Keratinocyte (primary cell): ENCODE results near the gene TTC21B. TPM values are rescaled to one million over a fixed set of nuclear protein-coding genes. Genes with fewer than 3 reads are reported as not detected.

Source experiments
- DNase-seq: peaks from one replicate; pipeline ENCODE4 v3.0.0-alpha.2; 2011; ENCODE audit warnings: low read depth, missing footprints, low spot score
- FAIRE-seq: peaks from 2 replicates; lab custom pipeline; 2011; peaks lifted over from hg19 to GRCh38; lab: Jason Lieb, UNC
- H2AFZ ChIP-seq: 2 replicates; pipeline ENCODE4 v1.6.0; 2012; ENCODE audit warnings: low read length, control low read depth, inconsistent platforms; ENCODE audit not compliant: control insufficient read depth
- H3K27ac ChIP-seq: 2 replicates; pipeline ENCODE4 v1.5.1; 2011; ENCODE audit warnings: low read length; ENCODE audit not compliant: control insufficient read depth, insufficient read depth
- H3K27me3 ChIP-seq: 3 replicates; pipeline ENCODE4 v1.6.0; 2011; ENCODE audit warnings: low read length; ENCODE audit not compliant: control insufficient read depth, insufficient read depth; ENCODE audit errors: extremely low read depth
- H3K36me3 ChIP-seq, 2 experiments: 2 replicates in 1 of 2; 3 replicates in 1 of 2; pipeline ENCODE4 v1.5.1; 2011; ENCODE audit warnings: low read length in 2 of 2, mild to moderate bottlenecking in 1 of 2; ENCODE audit not compliant: control insufficient read depth in 2 of 2, insufficient read depth in 2 of 2; ENCODE audit errors: extremely low read depth in 1 of 2
- H3K4me1 ChIP-seq: 3 replicates; pipeline ENCODE4 v1.5.1; 2011; ENCODE audit warnings: low read length; ENCODE audit not compliant: control insufficient read depth, insufficient read depth; ENCODE audit errors: extremely low read depth
- H3K4me2 ChIP-seq: 3 replicates; pipeline ENCODE4 v1.6.0; 2011; ENCODE audit warnings: low read depth, low read length; ENCODE audit not compliant: control insufficient read depth, insufficient read depth; ENCODE audit errors: extremely low read depth
- H3K4me3 ChIP-seq, 3 experiments: fragments of 200-600 bp in 1 of 3; sonication (generic) in 1 of 3; 2 replicates in 2 of 3; 3 replicates in 1 of 3; pipeline ENCODE4 v1.5.1; 2011 to 2016; ENCODE audit warnings: low read length in 3 of 3, mild to moderate bottlenecking in 3 of 3, control low read depth in 2 of 3, inconsistent platforms in 1 of 3, low read depth in 1 of 3, mixed read lengths in 1 of 3, mixed run types in 1 of 3, moderate library complexity in 1 of 3; ENCODE audit not compliant: control insufficient read depth in 2 of 3, insufficient read depth in 2 of 3; ENCODE audit errors: extremely low read depth in 1 of 3
- H3K79me2 ChIP-seq: 2 replicates; pipeline ENCODE4 v1.6.0; 2012; ENCODE audit warnings: low read length; ENCODE audit not compliant: control insufficient read depth, insufficient read depth
- H3K9ac ChIP-seq: 3 replicates; pipeline ENCODE4 v1.6.0; 2011; ENCODE audit warnings: low read length; ENCODE audit not compliant: control insufficient read depth, insufficient read depth; ENCODE audit errors: extremely low read depth
- H3K9me1 ChIP-seq: 3 replicates; pipeline ENCODE4 v1.6.0; 2011; ENCODE audit warnings: low read length; ENCODE audit not compliant: control insufficient read depth, insufficient read depth; ENCODE audit errors: extremely low read depth
- H3K9me3 ChIP-seq: 2 replicates; pipeline ENCODE4 v1.5.1; 2012; ENCODE audit warnings: low read depth, low read length; ENCODE audit not compliant: control insufficient read depth
- H4K20me1 ChIP-seq: 3 replicates; pipeline ENCODE4 v1.6.0; 2011; ENCODE audit warnings: low read length; ENCODE audit not compliant: control insufficient read depth, insufficient read depth; ENCODE audit errors: extremely low read depth
- EZH2 ChIP-seq: IDR thresholded peaks from one replicate; pipeline ENCODE4 v1.6.1; 2012; ENCODE audit warnings: inconsistent platforms, mild to moderate bottlenecking, low read length, moderate library complexity
- dilution Hi-C: fragments of 300-500 bp; cut with MboI; formaldehyde crosslinking; loops from one replicate; pipeline ENCODE4 v1.7.0; 2020; ENCODE audit warnings: low sequenced_read_pairs; ENCODE audit not compliant: extremely low pct_ligation_motif_present
- polyA plus RNA-seq, 5 experiments: library from polyadenylated mRNA; depleted of rRNA in 3 of 5; stranded (reverse) in 3 of 5; stranded (forward) in 1 of 5; unstranded in 1 of 5; fragments of >200 nt; gene quantifications; 1 replicate in 1 of 5; 2 replicates in 3 of 5; 3 replicates in 1 of 5; pipeline versions ENCODE4 v1.2.1 to v1.2.3, GENCODE V29; 2011 to 2012; ENCODE audit warnings: missing spikeins in 2 of 5, low read depth in 1 of 5, low replicate concordance in 1 of 5
- TF ChIP-seq, protein P1 (sequence below), 3 experiments: IDR thresholded peaks in 1 of 3; conservative IDR thresholded peaks in 1 of 3; optimal IDR thresholded peaks in 1 of 3; 2 replicates in 2 of 3; 3 replicates in 1 of 3; pipeline versions ENCODE3 to v1.5.1; 2011; ENCODE audit warnings: low read length in 3 of 3, mild to moderate bottlenecking in 3 of 3, moderate library complexity in 2 of 3, control low read depth in 1 of 3, inconsistent platforms in 1 of 3; ENCODE audit not compliant: insufficient read depth in 2 of 3; ENCODE audit errors: extremely low read depth in 1 of 3

Gene TTC21B
- polyA plus RNA-seq, 1 donor (not counting 4 experiments of a cell fraction or from before 2014, with no cell fraction given) = 8.0 TPM

DNA sequence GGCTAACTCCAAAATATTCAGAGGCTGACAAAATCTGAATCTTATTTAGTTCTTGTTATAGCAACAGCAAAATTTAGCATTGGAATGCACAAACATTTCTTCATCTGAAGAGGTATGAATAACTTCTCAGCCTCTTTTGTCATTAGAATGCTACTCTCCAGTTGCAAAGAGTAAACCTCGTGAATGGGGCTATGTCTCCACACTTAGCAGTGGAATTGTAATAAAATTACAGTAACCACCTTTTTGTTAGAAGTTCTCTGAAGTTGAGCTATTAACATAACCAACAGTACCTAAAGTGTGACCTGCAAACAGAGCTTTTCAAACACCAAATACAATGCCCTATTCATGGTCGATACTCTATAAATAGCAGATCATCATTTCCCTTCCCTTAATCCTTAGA lies 109.4 kb downstream of the TTC21B start:
- Histone ChIP-seq H3K79me2 (no peaks in the 10 kb centered on the region), H2AFZ (no peak overlapping the region), H3K9me3 (no peaks in the 10 kb centered on the region), H3K36me3 (no peaks in the 10 kb centered on the region), H4K20me1 (no peaks in the 10 kb centered on the region), H3K9me1 (no peaks in the 10 kb centered on the region), H3K27ac (no peak overlapping the region), H3K4me3 (no peak overlapping the region), H3K4me2 (no peak overlapping the region), H3K9ac (no peak overlapping the region), H3K4me1 (no peaks in the 10 kb centered on the region), H3K27me3 (no peaks in the 10 kb centered on the region)
- TF ChIP-seq EZH2 = no peak
- TF ChIP-seq, protein P1, sequence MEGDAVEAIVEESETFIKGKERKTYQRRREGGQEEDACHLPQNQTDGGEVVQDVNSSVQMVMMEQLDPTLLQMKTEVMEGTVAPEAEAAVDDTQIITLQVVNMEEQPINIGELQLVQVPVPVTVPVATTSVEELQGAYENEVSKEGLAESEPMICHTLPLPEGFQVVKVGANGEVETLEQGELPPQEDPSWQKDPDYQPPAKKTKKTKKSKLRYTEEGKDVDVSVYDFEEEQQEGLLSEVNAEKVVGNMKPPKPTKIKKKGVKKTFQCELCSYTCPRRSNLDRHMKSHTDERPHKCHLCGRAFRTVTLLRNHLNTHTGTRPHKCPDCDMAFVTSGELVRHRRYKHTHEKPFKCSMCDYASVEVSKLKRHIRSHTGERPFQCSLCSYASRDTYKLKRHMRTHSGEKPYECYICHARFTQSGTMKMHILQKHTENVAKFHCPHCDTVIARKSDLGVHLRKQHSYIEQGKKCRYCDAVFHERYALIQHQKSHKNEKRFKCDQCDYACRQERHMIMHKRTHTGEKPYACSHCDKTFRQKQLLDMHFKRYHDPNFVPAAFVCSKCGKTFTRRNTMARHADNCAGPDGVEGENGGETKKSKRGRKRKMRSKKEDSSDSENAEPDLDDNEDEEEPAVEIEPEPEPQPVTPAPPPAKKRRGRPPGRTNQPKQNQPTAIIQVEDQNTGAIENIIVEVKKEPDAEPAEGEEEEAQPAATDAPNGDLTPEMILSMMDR (optimal IDR thresholded peaks at IDR 0.05 in 1 of 3, IDR thresholded peaks at IDR 0.05 in 1 of 3, conservative IDR thresholded peaks at IDR 0.05 in 1 of 3; ENCODE audit: extremely low read depth in 1 of 3, insufficient read depth in 2 of 3, low read length in 3 of 3) = no peak
- dilution Hi-C loops = no loop called here
- FAIRE-seq (no peak), DNase-seq (no peak)

DNA sequence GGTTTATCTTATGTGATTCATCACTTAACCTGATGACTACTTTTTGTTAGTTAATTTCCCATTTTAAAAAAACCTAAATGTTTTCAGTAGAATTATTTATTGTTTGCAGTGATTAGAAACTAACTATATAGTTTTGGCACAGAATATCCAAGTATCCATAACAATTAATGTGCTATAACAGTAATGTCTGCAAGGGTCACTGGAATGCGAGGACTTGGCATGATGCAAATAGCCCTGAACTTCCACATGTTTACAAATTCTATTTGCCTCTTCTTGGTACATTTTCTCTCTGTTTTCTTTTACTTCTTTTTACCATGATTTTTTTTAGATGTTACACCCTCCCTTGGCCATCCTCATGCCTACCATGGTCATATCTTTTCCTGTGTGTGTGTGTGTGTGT lies 110.2 kb downstream of the TTC21B start:
- Histone ChIP-seq H4K20me1 (no peaks in the 10 kb centered on the region), H3K79me2 (no peaks in the 10 kb centered on the region), H3K4me1 (no peaks in the 10 kb centered on the region), H2AFZ (no peak overlapping the region), H3K4me2 (no peak overlapping the region), H3K27me3 (no peaks in the 10 kb centered on the region), H3K9me3 (no peaks in the 10 kb centered on the region), H3K9ac (no peak overlapping the region), H3K4me3 (no peak overlapping the region), H3K36me3 (no peaks in the 10 kb centered on the region), H3K9me1 (no peaks in the 10 kb centered on the region), H3K27ac (no peak overlapping the region)
- TF ChIP-seq EZH2 = no peak
- TF ChIP-seq, protein P1 (optimal IDR thresholded peaks at IDR 0.05 in 1 of 3, IDR thresholded peaks at IDR 0.05 in 1 of 3, conservative IDR thresholded peaks at IDR 0.05 in 1 of 3; ENCODE audit: extremely low read depth in 1 of 3, insufficient read depth in 2 of 3, low read length in 3 of 3) = no peak
- no peak for DNase-seq
- no peak for FAIRE-seq
- dilution Hi-C loops = no loop called here
